Measurements from ENCODE around the gene DLGAP3.

Gene DLGAP3

GRCh38 chr1:34899906-34900305 is 29.5 kb downstream of the DLGAP3 start:
- Histone ChIP-seq H3K4me3 (ENCODE audit: low read depth in 1 of 2, low read length in 2 of 2) (no peak overlapping the region), H3K27ac (ENCODE audit: low read length) (no peak overlapping the region), H3K4me1 (ENCODE audit: control insufficient read depth in 1 of 2, insufficient read depth in 2 of 2, low read length in 2 of 2) (no peaks in the 10 kb centered on the region), H3K27me3 (ENCODE audit: low read depth, low read length) (no peaks in the 10 kb centered on the region), H3K9me3 (ENCODE audit: control insufficient read depth in 1 of 2, low read length in 2 of 2) (no peaks in the 10 kb centered on the region), H3K36me3 (ENCODE audit: control insufficient read depth in 1 of 2, insufficient read depth in 2 of 2, low read length in 2 of 2) (no peaks in the 10 kb centered on the region)

- no peak overlapping the region for H3K4me3 ChIP-seq (ENCODE audit: low read depth in 1 of 2, low read length in 2 of 2)
- H3K27me3 ChIP-seq (ENCODE audit: low read depth, low read length) = no peaks in the 10 kb centered on the region
- H3K27ac ChIP-seq (ENCODE audit: low read length) = no peak overlapping the region
- no peaks in the 10 kb centered on the region for H3K9me3 ChIP-seq (ENCODE audit: control insufficient read depth in 1 of 2, low read length in 2 of 2)
- H3K4me1 ChIP-seq (ENCODE audit: control insufficient read depth in 1 of 2, insufficient read depth in 2 of 2, low read length in 2 of 2) = no peaks in the 10 kb centered on the region
- no peaks in the 10 kb centered on the region for H3K36me3 ChIP-seq (ENCODE audit: control insufficient read depth in 1 of 2, insufficient read depth in 2 of 2, low read length in 2 of 2)
These were observed 30.0 kb downstream of the DLGAP3 start for GRCh38 chr1:34899471-34899870.

GRCh38 chr1:34898330-34898761 is 31.1 kb downstream of the DLGAP3 start:
- Histone ChIP-seq H3K27ac (ENCODE audit: low read length) (no peak overlapping the region), H3K36me3 (ENCODE audit: control insufficient read depth in 1 of 2, insufficient read depth in 2 of 2, low read length in 2 of 2) (no peaks in the 10 kb centered on the region), H3K9me3 (ENCODE audit: control insufficient read depth in 1 of 2, low read length in 2 of 2) (peaks cover 0 to under 1% of the 10 kb centered on the region in 2 donors), H3K27me3 (ENCODE audit: low read depth, low read length) (no peaks in the 10 kb centered on the region), H3K4me3 (ENCODE audit: low read depth in 1 of 2, low read length in 2 of 2) (no peak overlapping the region), H3K4me1 (ENCODE audit: control insufficient read depth in 1 of 2, insufficient read depth in 2 of 2, low read length in 2 of 2) (no peaks in the 10 kb centered on the region)

- H3K27ac ChIP-seq (ENCODE audit: low read length) = no peak overlapping the region
- no peaks in the 10 kb centered on the region for H3K36me3 ChIP-seq (ENCODE audit: control insufficient read depth in 1 of 2, insufficient read depth in 2 of 2, low read length in 2 of 2)
- no peaks in the 10 kb centered on the region for H3K27me3 ChIP-seq (ENCODE audit: low read depth, low read length)
- no peaks in the 10 kb centered on the region for H3K4me1 ChIP-seq (ENCODE audit: control insufficient read depth in 1 of 2, insufficient read depth in 2 of 2, low read length in 2 of 2)
- peaks cover 0 to 7% of the 10 kb centered on the region in 2 donors for H3K9me3 ChIP-seq (ENCODE audit: control insufficient read depth in 1 of 2, low read length in 2 of 2)
- no peak overlapping the region for H3K4me3 ChIP-seq (ENCODE audit: low read depth in 1 of 2, low read length in 2 of 2)
These were observed 32.8 kb downstream of the DLGAP3 start for GRCh38 chr1:34896612-34897011.

DNA sequence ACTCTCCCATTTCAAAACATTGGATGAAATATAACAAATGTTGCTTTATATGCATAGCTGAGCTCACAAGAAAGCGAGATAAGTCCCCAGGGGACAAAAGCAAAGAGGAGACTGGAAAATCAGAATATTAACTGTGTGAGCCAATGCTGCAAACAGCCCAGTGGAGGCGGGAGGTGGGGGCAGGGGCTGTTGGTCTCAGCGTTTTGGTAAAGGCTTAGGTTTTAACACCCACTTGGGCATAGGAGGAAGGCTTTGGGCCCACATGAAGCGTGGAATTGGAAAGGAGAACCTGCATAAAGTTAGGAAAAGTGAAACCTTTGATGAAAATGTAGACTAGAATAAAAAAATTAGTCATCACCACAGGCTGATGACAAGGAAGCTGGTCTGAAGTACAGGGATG is 39.7 kb downstream of the DLGAP3 start:
- no peaks in the 10 kb centered on the region for H3K36me3 ChIP-seq (ENCODE audit: control insufficient read depth in 1 of 2, insufficient read depth in 2 of 2, low read length in 2 of 2)
- H3K27me3 ChIP-seq (ENCODE audit: low read depth, low read length) = peaks cover 4% of the 10 kb centered on the region
- H3K4me1 ChIP-seq (ENCODE audit: control insufficient read depth in 1 of 2, insufficient read depth in 2 of 2, low read length in 2 of 2) = peaks cover 0 to 11% of the 10 kb centered on the region in 2 donors
- H3K9me3 ChIP-seq (ENCODE audit: control insufficient read depth in 1 of 2, low read length in 2 of 2) = peaks cover 0 to 7% of the 10 kb centered on the region in 2 donors
- H3K4me3 ChIP-seq (ENCODE audit: low read depth in 1 of 2, low read length in 2 of 2) = no peak overlapping the region
- no peak overlapping the region for H3K27ac ChIP-seq (ENCODE audit: low read length)

GRCh38 chr1:34887593-34887992 is 41.9 kb downstream of the DLGAP3 start:
- H3K27me3 ChIP-seq (ENCODE audit: low read depth, low read length) = peaks cover 9% of the 10 kb centered on the region
- H3K27ac ChIP-seq (ENCODE audit: low read length) = no peak overlapping the region
- peaks cover 0 to 11% of the 10 kb centered on the region in 2 donors for H3K4me1 ChIP-seq (ENCODE audit: control insufficient read depth in 1 of 2, insufficient read depth in 2 of 2, low read length in 2 of 2)
- H3K9me3 ChIP-seq (ENCODE audit: control insufficient read depth in 1 of 2, low read length in 2 of 2) = peaks cover 0 to 3% of the 10 kb centered on the region in 2 donors
- H3K36me3 ChIP-seq (ENCODE audit: control insufficient read depth in 1 of 2, insufficient read depth in 2 of 2, low read length in 2 of 2) = no peaks in the 10 kb centered on the region
- H3K4me3 ChIP-seq (ENCODE audit: low read depth in 1 of 2, low read length in 2 of 2) = no peak overlapping the region

DNA sequence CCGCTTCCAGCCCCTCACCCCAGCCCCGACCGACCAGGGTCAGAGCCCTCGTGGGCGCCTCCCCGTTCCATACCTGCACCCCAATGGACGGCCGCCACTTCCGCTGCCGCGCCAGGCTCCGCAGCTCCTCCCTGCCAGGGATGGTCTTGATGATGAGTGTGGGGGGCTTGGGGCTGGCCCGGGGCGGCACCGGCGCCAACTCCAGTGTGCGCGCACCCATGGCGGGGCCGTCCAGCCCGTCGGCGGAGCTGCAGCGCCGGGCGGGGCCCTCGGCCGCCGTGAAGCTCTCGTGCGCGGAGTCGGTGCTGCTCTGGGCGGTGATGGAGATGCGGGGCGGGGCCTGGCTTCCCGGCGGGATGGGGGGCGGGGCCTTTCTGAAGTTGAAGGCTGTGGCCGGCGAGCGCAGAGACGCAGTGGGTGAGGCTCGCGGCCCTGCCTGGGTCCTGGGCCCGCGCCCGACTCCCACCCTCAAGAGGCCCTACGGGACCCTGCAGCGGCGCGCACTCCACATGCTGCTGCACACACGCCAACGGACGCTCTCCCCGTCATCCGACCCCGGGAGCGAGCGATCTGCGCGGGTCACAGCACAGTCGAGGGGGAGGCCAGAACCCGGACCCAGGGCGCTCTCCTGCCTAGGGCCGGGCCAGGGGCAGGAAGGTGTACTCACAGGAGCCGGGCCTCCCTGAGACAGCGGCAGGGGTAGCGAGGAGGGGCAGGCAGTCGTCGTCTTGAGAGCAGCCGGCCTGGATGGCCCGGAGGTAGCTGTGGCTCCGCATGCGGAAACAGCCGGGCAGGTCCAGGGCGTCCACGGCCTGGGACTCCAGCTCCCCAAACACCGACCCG is 43.8 kb downstream of the DLGAP3 start:
- H3K36me3 ChIP-seq (ENCODE audit: control insufficient read depth in 1 of 2, insufficient read depth in 2 of 2, low read length in 2 of 2) = no peaks in the 10 kb centered on the region
- H3K4me3 ChIP-seq (ENCODE audit: low read depth in 1 of 2, low read length in 2 of 2) = peak overlapping the region in 1 of 2 donors; percentile 73
- H3K27me3 ChIP-seq (ENCODE audit: low read depth, low read length) = peaks cover 9% of the 10 kb centered on the region
- H3K27ac ChIP-seq (ENCODE audit: low read length) = no peak overlapping the region
- peaks cover 0 to 11% of the 10 kb centered on the region in 2 donors for H3K4me1 ChIP-seq (ENCODE audit: control insufficient read depth in 1 of 2, insufficient read depth in 2 of 2, low read length in 2 of 2)
- H3K9me3 ChIP-seq (ENCODE audit: control insufficient read depth in 1 of 2, low read length in 2 of 2) = peaks cover 0 to 5% of the 10 kb centered on the region in 2 donors

GRCh38 chr1:34884961-34885360 is 44.5 kb downstream of the DLGAP3 start:
- H3K27me3 ChIP-seq (ENCODE audit: low read depth, low read length) = peaks cover 9% of the 10 kb centered on the region
- no peaks in the 10 kb centered on the region for H3K36me3 ChIP-seq (ENCODE audit: control insufficient read depth in 1 of 2, insufficient read depth in 2 of 2, low read length in 2 of 2)
- no peak overlapping the region for H3K27ac ChIP-seq (ENCODE audit: low read length)
- H3K9me3 ChIP-seq (ENCODE audit: control insufficient read depth in 1 of 2, low read length in 2 of 2) = peaks cover 0 to 5% of the 10 kb centered on the region in 2 donors
- peaks cover 0 to 11% of the 10 kb centered on the region in 2 donors for H3K4me1 ChIP-seq (ENCODE audit: control insufficient read depth in 1 of 2, insufficient read depth in 2 of 2, low read length in 2 of 2)
- peak overlapping the region in 1 of 2 donors; percentile 73 for H3K4me3 ChIP-seq (ENCODE audit: low read depth in 1 of 2, low read length in 2 of 2)

GRCh38 chr1:34884536-34884935 is 44.9 kb downstream of the DLGAP3 start:
- Histone ChIP-seq H3K4me1 (ENCODE audit: control insufficient read depth in 1 of 2, insufficient read depth in 2 of 2, low read length in 2 of 2) (peaks cover 0 to 11% of the 10 kb centered on the region in 2 donors), H3K4me3 (ENCODE audit: low read depth in 1 of 2, low read length in 2 of 2) (no peak overlapping the region), H3K36me3 (ENCODE audit: control insufficient read depth in 1 of 2, insufficient read depth in 2 of 2, low read length in 2 of 2) (no peaks in the 10 kb centered on the region), H3K27me3 (ENCODE audit: low read depth, low read length) (peaks cover 9% of the 10 kb centered on the region), H3K9me3 (ENCODE audit: control insufficient read depth in 1 of 2, low read length in 2 of 2) (peaks cover 0 to 5% of the 10 kb centered on the region in 2 donors), H3K27ac (ENCODE audit: low read length) (no peak overlapping the region)

- Histone ChIP-seq H3K4me1 (ENCODE audit: control insufficient read depth in 1 of 2, insufficient read depth in 2 of 2, low read length in 2 of 2) (no peaks in the 10 kb centered on the region), H3K36me3 (ENCODE audit: control insufficient read depth in 1 of 2, insufficient read depth in 2 of 2, low read length in 2 of 2) (no peaks in the 10 kb centered on the region), H3K4me3 (ENCODE audit: low read depth in 1 of 2, low read length in 2 of 2) (no peak overlapping the region), H3K27me3 (ENCODE audit: low read depth, low read length) (peaks cover 8% of the 10 kb centered on the region), H3K27ac (ENCODE audit: low read length) (no peak overlapping the region), H3K9me3 (ENCODE audit: control insufficient read depth in 1 of 2, low read length in 2 of 2) (peaks cover 0 to 5% of the 10 kb centered on the region in 2 donors)
These were observed 50.2 kb downstream of the DLGAP3 start for GRCh38 chr1:34879230-34879629.

- Histone ChIP-seq H3K27ac (ENCODE audit: low read length) (no peak overlapping the region), H3K4me3 (ENCODE audit: low read depth in 1 of 2, low read length in 2 of 2) (no peak overlapping the region), H3K9me3 (ENCODE audit: control insufficient read depth in 1 of 2, low read length in 2 of 2) (peaks cover 0 to 3% of the 10 kb centered on the region in 2 donors), H3K4me1 (ENCODE audit: control insufficient read depth in 1 of 2, insufficient read depth in 2 of 2, low read length in 2 of 2) (no peaks in the 10 kb centered on the region), H3K36me3 (ENCODE audit: control insufficient read depth in 1 of 2, insufficient read depth in 2 of 2, low read length in 2 of 2) (no peaks in the 10 kb centered on the region), H3K27me3 (ENCODE audit: low read depth, low read length) (peaks cover 8% of the 10 kb centered on the region)
These were observed 53.0 kb downstream of the DLGAP3 start for GRCh38 chr1:34876406-34876805.

Measured in muscle layer of duodenum (tissue), 2 donors.